Measurements from ENCODE around the gene KCNMB2.
"Not testable (repeated sequence)": the region's sequence is repeated elsewhere in the genome, so short reads cannot be mapped to it uniquely, and the experiment has no call there.

KCNMB2 gene

DNA sequence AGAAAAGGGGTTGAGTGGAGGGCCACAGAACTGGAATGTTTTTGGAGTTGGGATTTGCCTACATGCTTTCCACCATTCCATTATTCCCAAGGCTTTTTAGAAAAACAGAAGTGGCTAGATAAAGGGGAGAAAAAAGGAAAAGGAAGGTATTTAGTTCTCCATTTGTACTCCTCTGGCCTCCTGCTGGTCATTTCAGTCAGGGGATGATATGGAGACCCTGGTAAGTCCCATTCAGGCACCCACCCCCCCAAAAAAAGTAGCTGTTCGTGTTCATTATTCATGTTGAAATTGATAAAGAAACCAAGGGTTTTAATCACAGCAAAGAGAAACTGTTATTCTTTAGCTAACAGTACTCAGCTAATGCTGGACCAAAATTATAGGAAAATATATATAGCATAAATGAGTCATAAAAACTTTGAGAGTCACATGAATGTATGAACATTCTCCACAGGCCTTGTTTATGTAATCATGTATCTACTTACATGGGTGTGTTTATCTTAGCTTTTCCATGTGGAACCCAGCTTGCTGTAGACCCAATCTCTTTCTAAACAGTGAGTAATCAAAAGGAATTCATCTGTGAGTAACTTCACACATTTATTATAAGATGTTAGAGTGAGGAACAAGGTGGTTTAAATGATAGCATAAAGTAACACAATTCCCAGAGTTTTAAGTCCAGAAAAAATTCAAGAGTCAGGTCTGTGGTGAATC, 167.2 kb downstream of the KCNMB2 start:
- DNase-seq (ENCODE audit: low spot score), result no peak

DNA sequence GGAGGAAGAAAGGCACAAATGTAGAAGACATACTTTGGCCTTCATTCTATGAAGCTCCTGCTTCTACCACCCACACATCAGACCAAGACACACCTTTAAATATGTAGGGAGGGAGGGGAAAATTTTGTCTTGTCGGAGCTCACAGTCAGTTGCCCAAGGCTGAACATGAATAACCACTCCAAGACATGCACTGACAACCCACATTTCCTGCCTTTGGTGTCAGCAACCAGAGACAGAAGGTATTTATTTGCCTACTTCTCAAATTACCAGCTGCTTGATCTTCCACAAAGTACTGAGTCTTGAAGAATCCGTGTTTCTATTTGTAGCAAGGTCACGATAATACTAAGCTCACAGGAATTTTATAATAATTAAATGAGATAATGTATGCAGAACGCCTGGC, 169.7 kb downstream of the KCNMB2 start:
- no peak for DNase-seq (ENCODE audit: low spot score)

DNA sequence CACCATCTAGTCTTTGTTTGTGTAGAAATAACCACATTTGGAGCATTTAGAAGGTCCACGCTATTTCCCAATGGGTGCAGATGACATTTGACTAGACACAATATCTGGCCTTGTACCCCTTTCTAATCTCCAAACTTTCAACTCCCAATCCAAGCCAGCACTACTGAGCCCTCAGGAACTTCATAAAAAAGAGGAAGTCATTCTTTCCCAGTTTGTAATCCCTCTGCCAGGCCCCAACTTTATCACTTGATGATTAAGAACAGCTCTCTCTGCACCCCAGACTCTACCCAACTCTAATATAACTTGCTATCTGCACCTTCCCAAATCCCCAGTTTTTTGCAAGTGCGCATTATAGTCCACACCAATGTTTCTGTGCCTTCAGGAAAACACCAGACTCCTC, 170.2 kb downstream of the KCNMB2 start:
- no peak for DNase-seq (ENCODE audit: low spot score)

DNA sequence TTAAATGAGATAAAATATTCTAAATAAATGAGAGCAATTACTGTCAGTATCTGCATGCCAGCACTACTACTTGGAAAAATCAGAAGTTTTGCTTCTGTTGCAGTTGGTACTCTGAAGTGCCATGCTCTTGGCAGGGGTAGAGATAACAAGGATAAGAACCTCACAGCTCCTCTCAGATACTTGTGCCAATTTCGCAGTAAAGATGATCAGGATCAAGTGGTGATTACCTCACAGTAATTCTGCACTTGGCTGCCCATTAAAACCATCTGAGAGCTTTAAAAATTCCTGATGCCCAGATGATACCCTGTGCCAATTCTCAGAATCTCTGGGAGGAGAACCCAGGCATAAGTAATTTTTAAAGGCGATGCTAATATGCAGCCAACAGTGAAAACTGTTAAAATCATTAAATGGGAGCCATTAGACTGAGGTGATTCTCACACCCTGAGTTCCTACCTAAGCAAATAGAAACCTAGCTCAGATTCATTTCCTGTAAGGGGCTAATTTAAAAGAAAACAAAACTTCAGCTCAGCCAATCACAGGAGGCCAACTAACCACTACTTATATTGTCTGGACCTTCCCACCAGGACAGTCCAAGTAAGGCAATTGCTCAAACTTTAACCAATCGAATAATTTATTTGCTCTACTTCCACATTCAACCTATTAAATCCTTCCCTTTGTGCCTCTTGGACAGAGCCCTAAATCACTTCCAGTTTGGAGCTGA, 171.2 kb downstream of the KCNMB2 start:
- DNase-seq (ENCODE audit: low spot score), result no peak

DNA sequence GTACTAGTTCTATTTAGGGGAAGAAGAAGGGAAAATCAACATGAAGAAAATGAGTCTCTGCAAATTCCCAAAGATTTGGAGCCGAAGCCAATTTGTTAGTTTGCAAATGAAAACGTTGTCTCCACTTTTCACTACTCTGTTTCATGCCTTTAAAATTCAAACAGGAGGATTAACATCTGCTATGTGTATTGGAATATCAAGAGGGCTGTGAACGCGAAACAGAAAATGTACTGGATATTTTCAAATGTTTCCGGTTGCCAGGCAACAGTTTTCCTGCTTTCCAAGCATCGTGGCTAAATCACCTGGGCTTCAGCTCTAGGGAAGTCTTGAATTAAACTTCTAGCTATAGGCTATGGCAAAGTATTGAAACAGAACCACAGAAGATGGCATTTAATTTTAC, 172.8 kb downstream of the KCNMB2 start:
- no peak for DNase-seq (ENCODE audit: low spot score)

DNA sequence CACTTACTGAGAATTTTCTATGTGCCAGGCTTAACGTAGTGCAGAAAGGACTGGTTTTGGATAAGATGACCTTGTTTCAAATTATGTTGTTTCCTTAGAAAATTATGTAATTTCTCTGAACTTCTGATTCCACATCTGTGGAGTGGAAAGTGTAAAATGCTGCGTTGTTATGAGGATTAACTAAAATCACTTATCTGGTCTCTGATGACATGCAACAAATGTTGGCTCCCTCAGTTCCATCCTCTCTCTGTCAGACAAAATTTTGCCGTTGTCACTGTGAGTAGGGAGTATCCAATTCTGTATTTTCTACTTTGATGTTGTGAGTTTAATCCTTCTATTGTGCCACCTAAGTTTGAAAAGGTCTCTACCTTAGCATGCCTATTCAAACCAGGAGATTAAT, 175.5 kb downstream of the KCNMB2 start:
- DNase-seq (ENCODE audit: low spot score), result no peak

DNA sequence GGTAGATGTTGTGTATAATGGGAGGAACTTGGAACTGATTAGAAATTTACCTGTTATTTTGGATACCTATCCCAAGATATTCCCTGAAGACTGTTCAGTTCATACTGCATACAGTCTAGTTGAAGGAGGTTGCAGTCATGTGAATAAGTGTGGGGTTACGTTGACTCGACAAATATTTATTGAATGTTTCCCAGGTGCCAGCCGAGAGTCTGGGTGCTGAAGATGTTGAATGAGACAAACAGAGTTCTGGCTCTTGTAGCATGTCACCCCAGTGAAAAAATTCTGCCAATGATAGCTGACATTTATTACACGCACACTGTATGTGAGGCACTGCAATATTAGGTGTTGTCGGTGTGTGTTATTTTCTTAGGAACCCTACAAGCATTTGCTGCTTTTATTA, 176.0 kb downstream of the KCNMB2 start:
- DNase-seq (ENCODE audit: low spot score), result no peak

DNA sequence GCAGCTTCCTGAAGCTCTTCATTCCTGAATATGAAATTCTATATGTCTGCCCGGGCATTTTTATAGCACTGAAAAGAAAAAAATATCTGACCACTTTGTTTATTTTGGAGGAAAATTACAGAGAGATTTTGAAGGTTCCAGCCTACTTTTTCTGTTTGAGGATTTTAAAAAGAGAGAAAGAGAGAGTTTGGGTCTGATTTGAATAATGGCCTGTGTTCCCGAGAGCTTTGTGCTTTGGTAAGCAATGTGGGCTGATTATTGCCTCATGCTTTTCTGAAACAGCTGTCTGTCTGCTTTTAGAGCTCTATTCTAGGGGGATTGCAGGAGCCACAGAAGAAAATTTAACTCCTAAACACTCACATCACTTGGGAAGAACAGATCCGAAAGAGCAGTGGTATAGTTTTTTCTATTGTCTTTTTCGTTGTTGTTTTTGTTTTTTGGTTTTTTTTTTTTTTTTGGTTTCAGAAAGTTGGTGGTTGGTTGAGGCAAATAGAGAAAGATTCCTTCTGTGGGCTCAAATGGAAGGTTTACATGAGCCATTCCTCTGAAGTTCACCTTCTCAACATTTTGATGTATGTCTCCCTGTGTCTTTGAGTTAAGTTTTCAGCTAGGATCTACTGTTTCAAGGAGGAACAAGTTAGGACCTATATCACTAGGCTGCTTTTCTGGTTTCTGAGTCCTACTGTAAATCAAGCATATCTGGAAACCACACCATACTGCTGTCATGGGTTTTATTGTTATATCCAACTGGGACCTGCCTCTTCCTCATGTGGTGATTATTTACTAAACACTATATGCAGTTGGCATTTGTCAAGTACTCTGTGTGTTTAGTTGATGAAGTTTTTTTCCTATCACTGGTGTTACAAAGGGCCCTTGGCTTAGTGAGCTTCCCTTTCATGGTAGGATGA, 178.9 kb downstream of the KCNMB2 start:
- no peak for DNase-seq (ENCODE audit: low spot score)

DNA sequence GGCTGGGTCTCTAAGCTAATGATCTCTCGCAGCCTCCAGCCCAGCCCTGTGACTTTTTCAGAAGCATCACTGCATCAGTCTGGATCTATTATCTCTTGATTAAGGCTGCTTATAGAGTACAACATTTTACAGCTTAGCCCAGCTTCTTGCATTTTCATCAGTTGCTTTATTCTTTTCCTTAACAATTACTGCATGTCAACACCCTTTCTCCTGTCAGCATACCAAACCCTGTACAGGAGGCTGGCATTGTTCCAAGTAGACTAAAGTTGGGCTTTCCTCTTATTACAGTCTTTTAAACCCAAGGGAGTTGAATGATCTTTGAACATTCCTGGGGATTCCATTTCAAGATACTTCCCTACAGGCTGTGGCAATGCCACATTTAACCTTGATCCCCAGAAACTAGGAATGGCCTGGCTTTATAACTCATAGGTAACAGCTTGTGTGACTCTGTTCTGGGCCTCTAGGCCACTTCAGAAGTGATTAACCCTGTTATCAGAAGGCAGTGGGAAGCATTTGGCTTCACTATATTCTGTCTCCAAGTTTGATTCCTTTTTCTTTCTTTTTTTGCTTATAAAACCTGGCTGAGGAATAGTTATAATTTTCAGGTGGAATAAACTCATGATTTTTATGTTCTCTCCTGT, 182.9 kb downstream of the KCNMB2 start:
- DNase-seq (ENCODE audit: low spot score), result no peak

DNA sequence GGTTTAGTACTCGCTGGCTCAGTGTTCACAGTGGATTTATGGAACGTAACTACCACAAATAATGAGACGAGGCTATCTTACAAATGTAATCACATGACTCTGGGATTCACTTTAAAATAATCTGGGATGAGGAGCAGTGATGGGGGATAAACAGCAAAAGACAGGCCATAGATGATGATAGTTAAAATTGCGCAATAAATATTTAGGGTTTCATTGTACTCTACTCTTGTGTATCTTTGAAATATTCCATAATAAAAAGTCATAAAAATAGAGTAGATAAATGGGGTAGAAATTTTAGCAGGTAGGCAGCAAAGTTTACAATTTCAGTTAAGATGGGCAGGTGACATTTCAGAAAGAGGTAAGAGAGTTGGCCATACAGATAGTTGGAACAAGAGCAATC, 196.6 kb downstream of the KCNMB2 start:
- no peak for DNase-seq (ENCODE audit: low spot score)

DNA sequence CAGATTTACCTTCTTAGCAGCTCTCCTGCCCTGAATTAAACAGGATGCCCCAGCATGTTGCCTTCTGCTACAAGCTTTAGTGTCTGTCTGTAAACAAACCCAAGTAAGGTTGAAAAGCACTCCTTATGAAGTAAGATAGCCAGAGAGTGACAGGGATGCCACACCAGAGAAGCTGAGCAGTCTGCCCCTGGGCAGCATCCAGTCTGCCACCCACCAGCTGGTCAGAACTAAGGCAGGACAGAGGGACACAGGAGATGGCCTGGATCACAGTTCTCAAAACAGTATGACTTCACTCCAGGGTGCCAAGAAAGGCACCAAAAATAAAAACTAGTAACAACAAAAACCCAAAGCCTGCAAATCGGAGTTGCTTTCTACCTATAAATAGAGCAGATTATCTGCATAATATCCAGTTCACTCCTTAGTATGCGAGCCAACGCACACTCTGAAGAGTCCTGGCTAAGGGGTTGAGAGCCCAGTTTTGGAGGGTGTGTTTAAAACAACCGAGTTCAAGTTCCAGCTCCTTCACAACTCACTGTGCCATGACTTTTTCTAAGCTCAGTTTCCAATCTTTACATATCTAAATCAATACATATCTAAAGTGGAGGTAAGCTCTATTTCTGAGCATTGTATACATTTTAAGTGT, 198.9 kb downstream of the KCNMB2 start:
- no peak for DNase-seq (ENCODE audit: low spot score)

DNA sequence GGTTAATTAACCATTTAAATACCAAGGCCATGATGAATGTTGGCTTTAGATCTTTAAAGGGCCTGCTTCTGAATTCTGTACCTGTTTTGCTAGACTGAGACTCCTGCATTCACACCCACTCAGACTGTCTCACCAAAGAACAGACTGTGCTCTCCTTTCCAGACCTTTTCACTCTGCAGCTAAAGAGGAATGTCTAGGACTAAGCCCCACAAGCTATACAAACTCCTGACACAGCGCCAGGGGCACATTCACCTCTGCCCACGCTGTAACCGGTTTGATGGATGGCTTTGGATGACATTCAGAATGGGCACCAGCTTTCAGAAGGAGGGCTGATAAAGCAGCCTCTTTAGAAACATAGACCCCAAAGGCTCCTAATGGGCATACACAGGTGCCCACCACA, 200.1 kb downstream of the KCNMB2 start:
- DNase-seq (ENCODE audit: low spot score), result no peak

DNA sequence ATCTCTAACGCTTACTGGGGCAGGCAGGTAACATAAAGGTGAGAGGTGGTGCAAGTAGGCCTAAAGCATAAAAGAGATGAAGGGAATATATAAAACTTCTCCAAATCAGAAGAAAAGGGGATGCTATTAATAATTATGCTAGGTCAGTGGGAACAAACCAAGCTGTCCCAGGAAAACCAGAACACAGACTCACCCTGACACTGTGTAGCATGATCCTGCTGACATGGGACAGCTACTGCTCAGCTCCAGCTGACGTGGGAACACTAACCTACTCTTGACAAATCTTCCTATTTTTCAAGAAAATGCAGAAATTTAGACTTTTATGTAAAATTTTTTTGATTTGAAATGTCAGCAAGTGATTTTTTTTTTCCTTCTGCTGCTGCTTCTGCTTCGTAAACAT, 203.5 kb downstream of the KCNMB2 start:
- no peak for DNase-seq (ENCODE audit: low spot score)

DNA sequence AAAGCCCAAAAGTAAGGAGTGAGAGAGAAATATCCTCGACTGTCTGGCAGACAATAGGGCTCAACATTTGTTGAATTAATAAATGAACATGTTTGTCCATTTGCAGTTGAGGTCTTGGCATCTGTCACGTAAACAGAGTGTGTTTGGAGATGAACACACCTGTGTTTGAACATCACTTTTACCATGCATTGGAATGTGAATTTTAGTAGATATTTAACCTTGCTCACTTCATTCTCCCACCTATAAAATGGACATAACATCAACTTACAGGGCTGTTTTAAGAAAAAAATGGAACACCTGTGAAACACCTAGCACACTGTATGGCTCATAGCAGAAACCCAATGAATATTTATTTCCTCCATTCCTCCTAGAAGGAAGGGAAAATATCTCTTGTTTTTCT, 204.8 kb downstream of the KCNMB2 start:
- no peak for DNase-seq (ENCODE audit: low spot score)

DNA sequence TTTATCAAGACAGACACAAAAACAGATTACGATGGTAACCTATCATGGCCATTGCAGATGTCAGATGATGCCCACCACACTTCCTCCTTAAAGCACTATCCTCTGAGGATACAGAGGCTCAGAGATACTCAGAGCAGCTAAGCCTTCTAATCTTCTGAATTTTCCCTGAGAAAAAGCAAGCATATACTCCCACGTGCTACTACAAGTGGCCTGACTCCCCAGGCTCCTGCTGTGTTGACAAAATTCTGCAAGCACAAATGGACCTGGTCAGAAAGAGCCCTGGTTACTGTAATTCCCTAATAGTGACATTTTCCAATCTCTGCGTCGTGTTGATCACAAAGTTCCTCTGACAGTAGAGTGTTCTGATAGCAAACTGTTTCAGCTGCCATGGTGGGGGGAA, 207.1 kb downstream of the KCNMB2 start:
- DNase-seq (ENCODE audit: low spot score), result no peak

DNA sequence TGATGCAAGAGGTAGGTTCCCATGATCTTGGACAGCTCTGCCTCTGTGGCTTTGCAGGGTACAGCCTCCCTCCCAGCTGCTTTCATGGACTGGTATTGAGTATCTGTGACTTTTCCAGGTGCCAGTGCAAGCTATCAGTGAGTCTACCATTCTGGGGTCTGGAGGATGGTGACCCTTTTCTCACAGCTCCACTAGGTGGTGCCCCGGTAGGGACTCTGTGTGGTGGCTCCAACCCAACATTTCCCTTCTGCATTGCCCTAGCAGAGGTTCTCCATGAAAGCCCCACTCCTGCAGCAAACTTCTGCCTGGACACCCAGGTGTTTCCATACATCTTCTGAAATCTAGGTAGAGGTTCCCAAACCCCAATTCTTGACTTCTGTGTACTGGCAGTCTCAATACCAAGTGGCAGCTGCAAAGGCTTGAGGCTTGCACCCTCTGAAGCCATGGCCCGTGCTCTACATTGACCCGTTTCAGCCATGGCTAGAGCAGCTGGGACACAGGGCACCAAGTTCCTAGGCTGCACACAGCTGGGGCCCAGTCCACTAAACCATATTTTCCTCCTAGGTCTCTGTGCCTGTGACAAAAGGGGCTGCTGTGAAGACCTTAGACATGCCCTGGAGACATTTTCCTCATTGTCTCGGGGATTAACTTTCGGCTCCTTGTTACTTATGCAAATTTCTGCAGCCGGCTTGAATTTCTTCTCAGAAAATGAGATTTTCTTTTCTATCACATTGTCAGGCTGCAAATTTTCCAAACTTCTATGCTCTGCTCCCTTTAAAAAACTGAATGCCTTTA, 209.8 kb downstream of the KCNMB2 start:
- DNase-seq (ENCODE audit: low spot score), result not testable (repeated sequence)

DNA sequence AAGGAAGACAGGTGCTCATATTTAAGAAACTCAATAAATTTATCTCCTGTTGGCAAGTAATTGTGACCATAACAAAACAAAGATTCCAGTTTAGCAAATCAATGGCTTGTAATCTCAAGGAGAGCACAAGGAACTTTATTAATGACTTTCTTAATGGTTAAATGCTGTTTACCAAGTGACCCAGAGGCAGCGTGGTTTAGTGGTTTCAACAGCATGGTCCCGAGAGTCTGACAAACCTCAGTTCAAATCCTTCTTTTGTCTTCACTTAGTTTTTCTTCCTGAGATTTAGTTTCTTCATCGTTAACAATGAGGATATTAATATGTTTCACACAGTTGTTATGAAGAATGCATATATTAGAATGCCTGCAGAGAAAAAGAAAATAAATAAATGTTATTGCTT, 212.6 kb downstream of the KCNMB2 start:
- DNase-seq (ENCODE audit: low spot score), result no peak

DNA sequence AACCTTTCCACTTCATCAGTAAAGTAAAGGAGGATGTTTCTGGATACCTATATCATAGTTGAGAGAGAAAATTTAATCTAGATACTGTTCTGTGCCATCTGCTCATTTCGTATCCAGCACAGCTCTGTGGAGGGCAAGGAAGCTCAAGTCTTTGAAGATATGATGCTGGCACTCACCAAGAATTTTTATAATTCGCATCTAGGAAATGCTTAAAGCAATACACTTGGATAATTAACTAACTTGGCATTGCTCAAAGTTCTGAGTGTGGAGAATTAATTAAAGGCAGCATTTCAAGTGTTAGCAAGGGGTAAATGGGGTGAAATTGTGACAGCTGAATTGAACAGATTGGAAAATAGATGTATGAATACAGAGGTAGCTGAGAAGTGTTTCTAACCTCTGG, 213.2 kb downstream of the KCNMB2 start:
- DNase-seq (ENCODE audit: low spot score), result no peak

DNA sequence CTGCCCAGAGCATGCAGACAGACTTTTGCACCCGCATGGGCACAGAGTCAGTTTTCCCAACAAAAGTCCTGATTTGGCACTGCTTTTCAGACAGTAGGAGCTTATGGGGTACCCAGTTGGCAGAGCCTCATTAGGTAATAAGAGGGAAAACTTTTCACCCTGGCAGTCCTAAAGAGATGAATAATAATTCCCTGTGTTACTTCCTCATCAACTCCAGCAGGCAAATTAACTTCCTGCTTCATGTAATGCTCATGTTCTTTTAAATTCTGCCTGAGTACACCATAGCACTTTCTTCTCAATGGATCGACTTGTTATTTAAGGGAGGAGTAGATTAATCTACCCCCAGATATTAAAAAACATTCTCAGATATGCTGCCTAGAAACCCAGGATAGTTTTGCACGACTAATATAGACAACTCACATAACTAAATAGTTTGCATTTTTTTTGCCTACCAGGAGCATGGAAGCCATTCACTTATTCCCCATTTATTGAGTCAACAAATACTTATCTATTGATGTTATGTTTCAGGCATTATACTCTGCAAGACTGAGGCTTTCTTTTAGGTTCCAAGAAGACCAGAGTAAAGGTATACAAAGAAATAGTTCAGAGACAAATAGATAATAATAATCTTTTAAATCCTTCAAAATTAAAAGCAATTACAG, 214.5 kb downstream of the KCNMB2 start:
- no peak for DNase-seq (ENCODE audit: low spot score)

DNA sequence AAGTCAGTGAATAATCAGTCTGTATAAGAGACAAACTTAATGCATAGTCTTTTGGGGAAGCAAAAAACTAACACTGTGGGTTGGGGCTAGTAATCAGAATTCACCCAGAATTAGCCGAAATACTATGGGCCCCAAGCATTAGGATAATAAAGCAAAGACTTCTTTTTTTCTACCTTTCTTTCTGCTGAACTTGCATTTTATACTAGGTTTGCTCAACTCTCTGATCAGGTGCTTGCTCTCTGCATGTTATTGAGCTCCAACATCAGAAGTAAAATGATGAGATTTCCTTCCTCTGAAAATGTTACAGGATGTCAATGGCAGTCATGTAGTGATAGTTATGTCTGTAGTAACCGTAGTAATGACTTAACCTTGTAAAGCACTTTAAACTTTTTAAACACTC, 216.6 kb downstream of the KCNMB2 start:
- DNase-seq (ENCODE audit: low spot score), result no peak
